IMR-90 (cell line): Measurements from ENCODE around the gene DDX24. TPM values are rescaled to one million over a fixed set of nuclear protein-coding genes. Genes with fewer than 3 reads are reported as not detected.

Experiments
- ATAC-seq: fragments of 200-7000 bp; cut with Tn5 transposase; 2 replicates; pipeline ENCODE4 v1.9.1; 2020; ENCODE audit warnings: low read depth, mild to moderate bottlenecking, moderate library complexity
- BruUV-seq: library from RNA; stranded (reverse); fragments of 400-500 nt; replicated peaks from 2 replicates; lab custom pipeline; 2021; lab: Mats Ljungman, UMichigan
- CTCF ChIA-PET: fragments of 300-600 bp; formaldehyde crosslinking; extraction: SDS; loops from one replicate; lab custom pipeline; 2021; ENCODE audit warnings: antibody characterized with exemption; lab: Yijun Ruan, JAX
- POLR2A ChIA-PET: fragments of 300-600 bp; sonication (Branson Sonifier 250); formaldehyde crosslinking; loops from one replicate; lab custom pipeline; 2022; ENCODE audit warnings: antibody characterized with exemption; ENCODE audit not compliant: unreplicated experiment; lab: Charles Lee
- DNase-seq: peaks from one replicate; pipeline ENCODE4 v3.0.0; 2013
- H2AFZ ChIP-seq: replicated peaks from 2 replicates; pipeline ENCODE3; 2013; ENCODE audit warnings: low read length, mild to moderate bottlenecking; ENCODE audit not compliant: poor library complexity
- H2AK5ac ChIP-seq: 2 replicates; pipeline ENCODE4 v1.6.1; 2013; ENCODE audit warnings: low read depth, low read length, inconsistent platforms
- H2AK9ac ChIP-seq: replicated peaks from 2 replicates; pipeline ENCODE3; 2013; ENCODE audit warnings: mild to moderate bottlenecking, low read depth, low read length, moderate library complexity; ENCODE audit not compliant: poor library complexity
- H2BK120ac ChIP-seq: 2 replicates; pipeline ENCODE4 v1.6.1; 2013; ENCODE audit warnings: low read depth, low read length, inconsistent platforms
- H2BK15ac ChIP-seq: 3 replicates; pipeline ENCODE4 v1.6.1; 2013; ENCODE audit warnings: low read depth, low read length, inconsistent platforms
- H2BK20ac ChIP-seq: 2 replicates; pipeline ENCODE4 v1.6.1; 2013; ENCODE audit warnings: low read depth, mild to moderate bottlenecking, inconsistent platforms, low read length, moderate library complexity
- H2BK5ac ChIP-seq: 2 replicates; pipeline ENCODE4 v1.6.1; 2013; ENCODE audit warnings: mild to moderate bottlenecking, low read depth, low read length, inconsistent platforms; ENCODE audit not compliant: poor library complexity, severe bottlenecking
- H3K14ac ChIP-seq: replicated peaks from 2 replicates; pipeline ENCODE4 v1.6.1; 2013; ENCODE audit warnings: low read depth, low read length, inconsistent platforms
- H3K18ac ChIP-seq: 2 replicates; pipeline ENCODE4 v1.6.1; 2013; ENCODE audit warnings: low read depth, low read length, control low read depth
- H3K23ac ChIP-seq: 2 replicates; pipeline ENCODE4 v1.6.1; 2013; ENCODE audit warnings: low read depth, low read length, inconsistent platforms
- H3K27ac ChIP-seq: 2 replicates; pipeline ENCODE4 v1.5.1; 2013; ENCODE audit warnings: mild to moderate bottlenecking, control low read depth, low read length; ENCODE audit not compliant: insufficient read depth
- H3K27me3 ChIP-seq: 2 replicates; pipeline ENCODE4 v1.6.1; 2013; ENCODE audit warnings: low read length; ENCODE audit not compliant: control insufficient read depth, insufficient read depth
- H3K36me3 ChIP-seq: 2 replicates; pipeline ENCODE4 v1.6.1; 2013; ENCODE audit warnings: low read length, mixed read lengths; ENCODE audit not compliant: control insufficient read depth, insufficient read depth
- H3K4ac ChIP-seq: 2 replicates; pipeline ENCODE4 v1.6.1; 2013; ENCODE audit warnings: low read depth, low read length, inconsistent platforms
- H3K4me1 ChIP-seq: 2 replicates; pipeline ENCODE4 v1.6.1; 2013; ENCODE audit warnings: low read length, mixed read lengths; ENCODE audit not compliant: control insufficient read depth, insufficient read depth
- H3K4me2 ChIP-seq: 2 replicates; pipeline ENCODE4 v1.6.1; 2013; ENCODE audit warnings: low read depth, mild to moderate bottlenecking, control low read depth, low read length, moderate library complexity
- H3K4me3 ChIP-seq: 2 replicates; pipeline ENCODE4 v1.5.1; 2013; ENCODE audit warnings: low read depth, mild to moderate bottlenecking, control low read depth, low read length, moderate library complexity; ENCODE audit not compliant: insufficient read depth
- H3K56ac ChIP-seq: 2 replicates; pipeline ENCODE4 v1.6.1; 2013; ENCODE audit warnings: low read length, inconsistent platforms; ENCODE audit not compliant: insufficient read depth; ENCODE audit errors: extremely low read depth
- H3K79me1 ChIP-seq, 2 experiments: 2 replicates each; pipeline ENCODE4 v1.6.1; 2013; ENCODE audit warnings: low read length in 2 of 2, inconsistent platforms in 1 of 2, low read depth in 1 of 2
- H3K9ac ChIP-seq: 2 replicates; pipeline ENCODE4 v1.6.1; 2013; ENCODE audit warnings: low read depth, low read length, control low read depth
- H3K9me1 ChIP-seq: 2 replicates; pipeline ENCODE4 v1.6.1; 2013; ENCODE audit warnings: low read length, inconsistent platforms; ENCODE audit not compliant: insufficient read depth
- H3K9me3 ChIP-seq: 2 replicates; pipeline ENCODE4 v1.6.1; 2013; ENCODE audit warnings: low read length; ENCODE audit not compliant: control insufficient read depth, insufficient read depth
- H4K20me1 ChIP-seq: 2 replicates; pipeline ENCODE4 v1.6.1; 2013; ENCODE audit warnings: low read length, inconsistent platforms; ENCODE audit not compliant: insufficient read depth
- H4K5ac ChIP-seq: 2 replicates; pipeline ENCODE4 v1.6.1; 2013; ENCODE audit warnings: mild to moderate bottlenecking, low read depth, low read length, control low read depth
- H4K8ac ChIP-seq, 2 experiments: 2 replicates each; pipeline ENCODE4 v1.6.1; 2013; ENCODE audit warnings: low read depth in 2 of 2, low read length in 2 of 2, control low read depth in 1 of 2, inconsistent platforms in 1 of 2
- H4K91ac ChIP-seq: 2 replicates; pipeline ENCODE4 v1.6.1; 2013; ENCODE audit warnings: low read depth, low read length, inconsistent platforms; ENCODE audit not compliant: insufficient read depth
- MAFK ChIP-seq: IDR thresholded peaks from 2 replicates; pipeline ENCODE4 v1.6.1; 2012; ENCODE audit warnings: low read depth, low read length, improper control_type of control experiment
- NFE2L2 ChIP-seq: fragments of 150-350 bp; IDR thresholded peaks from 2 replicates; pipeline ENCODE4 v1.6.1; 2016; ENCODE audit warnings: low read depth, mild to moderate bottlenecking, low read length
- POLR2A ChIP-seq: IDR thresholded peaks from 2 replicates; pipeline ENCODE4 v1.6.1; 2012; ENCODE audit warnings: mild to moderate bottlenecking, low read depth, low read length
- RAD21 ChIP-seq: IDR thresholded peaks from 2 replicates; pipeline ENCODE4 v1.6.1; 2012; ENCODE audit warnings: low read length, improper control_type of control experiment
- WGBS, 2 experiments: methylation state at CpG; one replicate each; pipeline versions ENCODE4 v1.1.5 to v1.1.7; 2013; ENCODE audit warnings: missing lambda C conversion rate in 2 of 2; ENCODE audit not compliant: insufficient read length in 1 of 2; ENCODE audit errors: extremely low coverage in 2 of 2; 5-methylcytosine and 5-hydroxymethylcytosine counted together
- dilution Hi-C: fragments of 300-500 bp; cut with HindIII; formaldehyde crosslinking; loops from one replicate; pipeline ENCODE4 v1.14.3; 2018; ENCODE audit warnings: low sequenced_read_pairs; ENCODE audit not compliant: unreplicated experiment
- in situ Hi-C: fragments of 300-500 bp; cut with MboI; formaldehyde crosslinking; loops from 3 replicates; pipeline ENCODE4 v1.14.3; 2019; ENCODE audit warnings: low sequenced_read_pairs, inconsistent platforms, mixed read lengths
- intact Hi-C: fragments of 100-400 bp; cut with micrococcal nuclease; formaldehyde crosslinking; loops from 2 replicates; pipeline ENCODE4 v1.10.0; 2022
- polyA plus RNA-seq, 3 experiments: library from polyadenylated mRNA; depleted of rRNA; stranded (reverse); fragments of >200 nt; gene quantifications; 2 replicates each; pipeline ENCODE4 v1.2.3, GENCODE V29; 2012; ENCODE audit warnings: low replicate concordance in 1 of 3
- total RNA-seq: library from RNA; depleted of rRNA; stranded (reverse); fragments of >200 nt; gene quantifications from 2 replicates; pipeline ENCODE4 v1.2.3, GENCODE V29; 2012
- TF ChIP-seq, protein P1 (sequence below): conservative IDR thresholded peaks from 2 replicates; pipeline ENCODE4 v1.5.1; 2012; ENCODE audit warnings: mild to moderate bottlenecking, low read depth, low read length, improper control_type of control experiment
- TF ChIP-seq, protein P2 (sequence below): fragments of 150-350 bp; IDR thresholded peaks from 2 replicates; pipeline ENCODE4 v1.6.1; 2017; ENCODE audit warnings: mild to moderate bottlenecking, antibody characterized with exemption, low read length, low read depth

DDX24 gene
- total and polyA plus RNA-seq, 2 of the 4 experiments (the other 2 are of a cell fraction) = 134 to 155 TPM

DNA sequence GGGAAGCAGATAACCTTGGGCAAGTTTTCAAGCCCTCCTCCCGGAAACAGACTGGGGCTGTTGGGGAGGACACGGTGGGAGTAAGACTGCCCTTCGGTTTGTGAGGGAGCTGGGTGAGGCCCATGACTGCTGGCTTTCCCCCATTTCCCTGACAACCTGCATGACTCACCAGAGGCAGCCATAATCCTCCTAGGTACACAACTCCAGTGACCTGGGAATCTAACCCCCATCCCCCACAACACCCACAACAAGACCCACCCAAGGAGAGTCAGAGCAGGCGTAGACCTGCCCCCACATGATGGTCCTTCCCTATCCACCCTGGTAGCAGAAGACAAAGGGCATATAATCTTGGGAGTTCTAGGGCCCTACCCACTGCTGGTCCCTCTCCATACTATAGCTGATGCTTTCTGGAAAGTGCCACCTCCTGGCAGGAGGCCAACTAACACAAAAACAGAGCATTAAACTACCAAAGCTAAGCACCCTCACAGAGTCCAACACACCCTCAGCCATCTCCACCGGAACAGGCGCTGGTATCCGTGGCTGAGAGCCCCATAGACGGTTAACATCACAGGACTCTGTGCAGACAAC is 14.8 kb downstream of the DDX24 start:
- 90% methylated on average over 2 of the region's 8 CpGs; no CpG with 5 or more reads in 1 of the 2 experiments for WGBS, 2 experiments
- peaks cover 7% of the 10 kb centered on the region for H3K4me1 ChIP-seq
- peaks cover 46% of the 10 kb centered on the region for H4K20me1 ChIP-seq
- no peak overlapping the region for H3K9ac ChIP-seq
- peaks cover 15% of the 10 kb centered on the region for H3K9me1 ChIP-seq
- intact Hi-C loops = no loop called here
- dilution Hi-C loops = no loop called here
- ChIA-PET CTCF (interaction anchor here (0.7 kb wide), 1 partner anchor 9 kb away, joined by 3 read pairs; no protein-coding TSS in a partner anchor), POLR2A (no interaction called here)
- H3K18ac ChIP-seq = no peak overlapping the region
- peaks cover 18 to 48% of the 10 kb centered on the region in 2 experiments; a peak in 3 of 4 replicates for H3K79me1 ChIP-seq
- no peak overlapping the region for H2AFZ ChIP-seq
- DNase-seq (no peak), ATAC-seq (no peak)
- BruUV-seq = no TSS peak
- no peak overlapping the region for H3K4ac ChIP-seq
- H4K91ac ChIP-seq = no peak overlapping the region
- peaks cover 2% of the 10 kb centered on the region; the same call in 1 of the 2 replicates for H3K9me3 ChIP-seq
- no peaks in the 10 kb centered on the region for H3K27me3 ChIP-seq
- H3K56ac ChIP-seq = no peak overlapping the region
- in situ Hi-C loops = no loop called here
- no peak overlapping the region for H4K5ac ChIP-seq
- H3K27ac ChIP-seq = no peak overlapping the region
- H3K36me3 ChIP-seq = peaks cover 8% of the 10 kb centered on the region
- H2BK120ac ChIP-seq = no peak overlapping the region
- no peak overlapping the region for H4K8ac ChIP-seq
- no peak overlapping the region for H2BK5ac ChIP-seq
- H3K4me3 ChIP-seq = no peak overlapping the region
- no peak overlapping the region for H2AK5ac ChIP-seq
- no peak overlapping the region for H2AK9ac ChIP-seq
- no peak overlapping the region for H2BK15ac ChIP-seq
- H3K23ac ChIP-seq = no peak overlapping the region
- H3K14ac ChIP-seq = no peak overlapping the region; the same call in 1 of the 2 replicates
- H3K4me2 ChIP-seq = no peak overlapping the region
- H2BK20ac ChIP-seq = no peak overlapping the region
- TF ChIP-seq POLR2A = no peak
- no peak for TF ChIP-seq NFE2L2
- TF ChIP-seq RAD21 = no peak
- TF ChIP-seq MAFK = no peak
- TF ChIP-seq, protein P1, sequence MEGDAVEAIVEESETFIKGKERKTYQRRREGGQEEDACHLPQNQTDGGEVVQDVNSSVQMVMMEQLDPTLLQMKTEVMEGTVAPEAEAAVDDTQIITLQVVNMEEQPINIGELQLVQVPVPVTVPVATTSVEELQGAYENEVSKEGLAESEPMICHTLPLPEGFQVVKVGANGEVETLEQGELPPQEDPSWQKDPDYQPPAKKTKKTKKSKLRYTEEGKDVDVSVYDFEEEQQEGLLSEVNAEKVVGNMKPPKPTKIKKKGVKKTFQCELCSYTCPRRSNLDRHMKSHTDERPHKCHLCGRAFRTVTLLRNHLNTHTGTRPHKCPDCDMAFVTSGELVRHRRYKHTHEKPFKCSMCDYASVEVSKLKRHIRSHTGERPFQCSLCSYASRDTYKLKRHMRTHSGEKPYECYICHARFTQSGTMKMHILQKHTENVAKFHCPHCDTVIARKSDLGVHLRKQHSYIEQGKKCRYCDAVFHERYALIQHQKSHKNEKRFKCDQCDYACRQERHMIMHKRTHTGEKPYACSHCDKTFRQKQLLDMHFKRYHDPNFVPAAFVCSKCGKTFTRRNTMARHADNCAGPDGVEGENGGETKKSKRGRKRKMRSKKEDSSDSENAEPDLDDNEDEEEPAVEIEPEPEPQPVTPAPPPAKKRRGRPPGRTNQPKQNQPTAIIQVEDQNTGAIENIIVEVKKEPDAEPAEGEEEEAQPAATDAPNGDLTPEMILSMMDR = no peak
- TF ChIP-seq, protein P2, sequence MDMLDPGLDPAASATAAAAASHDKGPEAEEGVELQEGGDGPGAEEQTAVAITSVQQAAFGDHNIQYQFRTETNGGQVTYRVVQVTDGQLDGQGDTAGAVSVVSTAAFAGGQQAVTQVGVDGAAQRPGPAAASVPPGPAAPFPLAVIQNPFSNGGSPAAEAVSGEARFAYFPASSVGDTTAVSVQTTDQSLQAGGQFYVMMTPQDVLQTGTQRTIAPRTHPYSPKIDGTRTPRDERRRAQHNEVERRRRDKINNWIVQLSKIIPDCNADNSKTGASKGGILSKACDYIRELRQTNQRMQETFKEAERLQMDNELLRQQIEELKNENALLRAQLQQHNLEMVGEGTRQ = no peak
